ENCODE measurements around the gene TPPP3.

TPPP3 gene

GRCh38 chr16:67393111-67393787 is at the start of gene TPPP3:
TPPP3 (minus strand) TSS chr16:67393498; CDS start chr16:67391111, 2,387 bp downstream.
- peak; percentile 83 for DNase-seq (ENCODE audit: low spot score)

DNA sequence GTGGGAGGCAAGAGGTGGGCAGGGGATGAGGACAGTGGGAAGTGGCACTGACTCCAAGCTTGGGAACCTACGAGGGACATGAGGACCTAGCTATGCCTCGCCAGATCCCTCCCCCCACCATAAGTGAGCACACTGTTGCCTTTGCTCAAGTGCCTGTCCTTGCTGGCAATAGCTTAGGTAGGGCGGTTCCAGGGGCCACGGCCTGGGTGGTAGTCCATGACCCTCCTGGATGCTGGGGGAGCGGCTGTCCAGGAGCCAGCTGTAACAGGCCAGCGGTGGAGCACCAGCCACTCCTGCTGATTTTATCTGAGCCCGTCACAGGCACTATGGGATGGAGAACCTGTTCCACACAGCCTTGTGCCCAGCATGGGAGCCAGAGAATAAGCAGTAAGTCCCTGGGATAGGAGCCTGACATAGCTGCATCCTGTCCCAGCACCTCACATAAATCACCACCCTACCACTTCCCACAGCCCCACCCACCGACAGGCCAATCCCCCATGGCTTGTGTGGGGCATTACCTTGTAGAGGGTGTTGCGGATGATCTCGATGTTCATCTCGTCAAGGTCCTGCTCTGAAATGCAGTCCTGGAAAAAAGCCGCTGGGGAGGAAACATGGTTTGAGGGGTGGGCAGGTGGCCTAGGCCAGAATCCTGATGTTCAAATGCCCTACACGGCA is 49.4 kb upstream of the TPPP3 start:
- no peak for DNase-seq (ENCODE audit: low spot score)

DNA sequence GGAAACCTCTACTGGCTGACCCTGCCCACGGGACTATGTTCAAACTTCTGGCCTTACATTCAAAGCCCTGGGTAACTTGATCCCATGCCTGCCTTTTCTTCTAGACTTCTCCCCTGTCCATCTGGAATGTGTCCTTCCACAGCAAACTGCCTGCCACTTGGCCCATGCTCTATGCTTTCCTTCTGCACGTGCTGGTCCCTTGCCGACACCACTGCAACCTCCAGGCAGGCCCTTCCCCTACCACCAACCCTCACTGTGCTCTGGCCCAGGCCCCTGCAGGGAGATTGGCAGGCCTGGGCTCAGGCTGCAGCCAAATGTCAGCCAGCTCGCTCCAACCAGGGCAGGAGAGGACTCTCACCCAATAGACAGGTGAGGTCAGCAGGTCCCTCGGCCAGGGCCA is 48.6 kb upstream of the TPPP3 start:
- DNase-seq (ENCODE audit: low spot score), result no peak

GRCh38 chr16:67441271-67441753 is 48.0 kb upstream of the TPPP3 start:
- no peak for DNase-seq (ENCODE audit: low spot score)

GRCh38 chr16:67438824-67439393 is 45.6 kb upstream of the TPPP3 start:
- DNase-seq (ENCODE audit: low spot score), result no peak

GRCh38 chr16:67438098-67438791 is 44.9 kb upstream of the TPPP3 start:
- DNase-seq (ENCODE audit: low spot score), result no peak

DNA sequence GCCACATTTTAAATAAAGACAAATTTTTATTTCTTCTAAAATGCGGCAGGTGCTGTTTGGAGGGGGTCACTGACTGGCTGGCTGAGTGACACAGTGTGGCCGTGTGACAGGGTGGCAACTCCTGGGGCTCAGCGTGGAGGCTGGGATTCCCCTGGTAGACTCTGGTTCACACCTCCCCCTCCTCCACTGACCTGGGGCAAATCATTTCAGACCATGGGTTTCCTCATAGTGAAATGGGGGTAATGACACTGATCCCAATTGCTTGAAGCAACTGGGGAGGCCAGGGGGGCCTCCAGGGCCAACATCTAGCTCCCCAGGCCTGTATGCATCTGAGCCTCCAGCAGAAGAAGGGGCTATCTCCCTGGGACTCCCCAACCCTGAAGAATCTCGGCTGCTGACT is 44.2 kb upstream of the TPPP3 start:
- DNase-seq (ENCODE audit: low spot score), result no peak

- DNase-seq (ENCODE audit: low spot score), result no peak
Observed at GRCh38 chr16:67436640-67437193, 43.4 kb upstream of the TPPP3 start.

DNA sequence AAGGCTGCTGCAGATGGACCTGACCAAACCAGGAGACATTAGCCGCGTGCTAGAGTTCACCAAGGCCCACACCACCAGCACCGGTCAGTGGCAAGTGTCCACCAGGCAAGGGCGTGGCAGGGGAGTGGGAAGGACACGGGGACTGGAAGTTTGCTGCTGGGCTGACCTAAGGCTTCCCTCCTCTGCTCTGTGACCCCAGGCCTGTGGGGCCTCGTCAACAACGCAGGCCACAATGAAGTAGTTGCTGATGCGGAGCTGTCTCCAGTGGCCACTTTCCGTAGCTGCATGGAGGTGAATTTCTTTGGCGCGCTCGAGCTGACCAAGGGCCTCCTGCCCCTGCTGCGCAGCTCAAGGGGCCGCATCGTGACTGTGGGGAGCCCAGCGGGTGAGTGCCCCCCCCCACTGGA is 42.5 kb upstream of the TPPP3 start:
- DNase-seq (ENCODE audit: low spot score), result no peak

- DNase-seq (ENCODE audit: low spot score), result no peak
Observed at GRCh38 chr16:67433131-67433719, 39.9 kb upstream of the TPPP3 start.

DNA sequence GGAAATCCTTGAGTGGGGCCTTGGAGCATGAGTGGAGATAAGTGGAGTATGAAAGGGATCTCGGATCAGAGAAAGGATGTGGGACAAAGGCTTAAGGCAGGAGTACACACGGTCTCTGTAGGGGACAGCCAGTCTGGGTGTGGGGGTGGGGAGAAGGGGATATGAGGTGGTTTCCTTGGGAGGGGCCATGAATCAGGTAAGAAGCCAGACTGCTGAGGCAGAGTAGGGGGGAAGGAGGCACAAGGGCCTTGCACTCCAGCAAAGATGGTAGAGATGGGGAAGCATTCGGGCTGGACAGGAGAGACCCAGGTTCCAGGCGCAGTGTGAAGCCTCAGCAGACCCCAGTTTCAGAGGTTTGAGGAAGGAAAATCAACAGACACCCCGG is 39.2 kb upstream of the TPPP3 start:
- DNase-seq (ENCODE audit: low spot score), result no peak

DNA sequence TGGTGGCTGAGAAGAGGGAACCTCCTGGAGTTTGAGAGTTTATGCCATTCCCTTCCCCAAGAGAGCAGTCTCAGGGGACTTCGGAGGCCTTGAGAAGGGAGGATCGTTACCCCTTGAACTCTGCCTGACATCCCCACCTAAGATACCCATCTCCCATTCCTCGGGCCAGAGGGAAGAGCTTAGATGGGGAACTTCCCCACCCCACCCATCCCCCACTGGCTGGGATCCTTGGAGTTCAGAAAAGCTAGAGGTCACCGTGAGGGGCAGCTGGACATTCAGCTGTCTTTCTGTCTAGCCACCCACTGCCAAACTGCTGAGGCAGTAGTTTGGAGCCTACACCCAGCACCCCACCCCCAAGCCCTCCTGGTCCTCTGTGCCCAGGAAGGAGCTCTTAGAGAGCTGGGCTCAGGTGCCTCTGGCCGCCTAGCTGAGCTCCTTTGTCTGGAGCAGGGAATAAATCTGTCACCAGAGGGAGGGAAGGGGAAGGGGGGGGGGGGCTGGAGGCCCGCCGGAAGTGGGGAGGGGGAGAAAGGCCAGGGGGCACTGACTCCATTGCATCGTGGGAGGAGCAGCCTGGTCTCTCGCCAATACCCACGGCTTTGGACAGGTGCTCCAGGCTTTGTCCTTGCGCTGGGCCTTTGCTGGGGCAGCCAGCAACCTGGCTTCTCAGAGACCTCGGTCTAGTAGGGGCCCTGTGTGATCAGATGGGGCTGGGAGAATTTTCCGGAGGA is 38.6 kb upstream of the TPPP3 start:
- DNase-seq (ENCODE audit: low spot score), result no peak

DNA sequence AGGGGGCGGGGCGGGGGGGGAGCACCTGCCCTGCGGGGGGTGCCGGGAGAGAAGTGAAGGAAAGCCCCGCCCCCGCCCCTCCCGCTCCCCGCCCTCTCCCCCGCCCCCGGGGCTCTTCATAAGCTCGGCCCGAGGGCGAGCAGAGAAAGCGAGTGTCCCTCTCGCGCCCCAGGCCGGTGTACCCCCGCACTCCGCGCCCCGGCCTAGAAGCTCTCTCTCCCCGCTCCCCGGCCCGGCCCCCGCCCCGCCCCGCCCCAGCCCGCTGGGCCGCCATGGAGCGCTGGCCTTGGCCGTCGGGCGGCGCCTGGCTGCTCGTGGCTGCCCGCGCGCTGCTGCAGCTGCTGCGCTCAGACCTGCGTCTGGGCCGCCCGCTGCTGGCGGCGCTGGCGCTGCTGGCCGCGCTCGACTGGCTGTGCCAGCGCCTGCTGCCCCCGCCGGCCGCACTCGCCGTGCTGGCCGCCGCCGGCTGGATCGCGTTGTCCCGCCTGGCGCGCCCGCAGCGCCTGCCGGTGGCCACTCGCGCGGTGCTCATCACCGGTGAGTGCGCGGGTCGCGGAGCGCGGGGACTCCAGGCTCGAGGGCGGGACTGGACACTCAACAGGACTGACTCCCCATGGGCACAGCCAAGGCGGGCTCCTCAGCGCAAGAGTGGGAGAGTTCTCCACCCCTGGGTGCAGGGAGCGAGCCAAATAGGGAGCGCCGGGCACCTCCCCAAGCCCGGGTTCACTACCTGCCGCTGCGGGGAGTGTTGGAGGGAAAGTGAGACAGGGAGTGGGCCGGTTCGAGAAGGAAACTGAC is 37.9 kb upstream of the TPPP3 start, which contains the start of gene HSD11B2:
TSS of gene HSD11B2 (plus strand) at position 145 of the 798 bp plus-strand sequence. CDS start at position 273, 128 bp downstream.
- DNase-seq (ENCODE audit: low spot score), result peak; percentile 60

GRCh38 chr16:67430504-67430976 is 37.2 kb upstream of the TPPP3 start:
- DNase-seq (ENCODE audit: low spot score), result no peak

- no peak for DNase-seq (ENCODE audit: low spot score)
Observed at GRCh38 chr16:67429799-67430503, 36.7 kb upstream of the TPPP3 start.

GRCh38 chr16:67429053-67429798 is 35.9 kb upstream of the TPPP3 start:
- DNase-seq (ENCODE audit: low spot score), result no peak

GRCh38 chr16:67428146-67428731 is 34.9 kb upstream of the TPPP3 start:
- DNase-seq (ENCODE audit: low spot score), result no peak

- no peak for DNase-seq (ENCODE audit: low spot score)
Observed at GRCh38 chr16:67426950-67427349, 33.7 kb upstream of the TPPP3 start.
